DOHH2 (cell line): Measurements from ENCODE around the gene SPEM2.

Source experiments
- H3F3A ChIP-seq: fragments of 200-600 bp; sonication (generic), shearing (Covaris generic); 2 replicates; pipeline ENCODE4 v1.6.0; 2016; ENCODE audit warnings: antibody characterized with exemption, mild to moderate bottlenecking; ENCODE audit not compliant: control insufficient read depth, insufficient read depth
- H3K27ac ChIP-seq: fragments of 200-600 bp; sonication (generic); 2 replicates; pipeline ENCODE4 v1.5.1; 2014; ENCODE audit warnings: low read depth, mild to moderate bottlenecking, low read length, moderate library complexity
- H3K27me3 ChIP-seq: fragments of 200-600 bp; sonication (generic); 2 replicates; pipeline ENCODE4 v1.6.1; 2014; ENCODE audit warnings: mild to moderate bottlenecking, low read length, mixed read lengths; ENCODE audit not compliant: control insufficient read depth
- H3K36me3 ChIP-seq: fragments of 200-600 bp; sonication (generic); 2 replicates; pipeline ENCODE4 v1.6.1; 2014; ENCODE audit warnings: mild to moderate bottlenecking, low read length, moderate library complexity, mixed read lengths; ENCODE audit not compliant: control insufficient read depth
- H3K4me1 ChIP-seq: fragments of 200-600 bp; sonication (generic); 2 replicates; pipeline ENCODE4 v1.6.1; 2014; ENCODE audit warnings: mild to moderate bottlenecking, low read length, mixed read lengths; ENCODE audit not compliant: control insufficient read depth
- H3K4me2 ChIP-seq: fragments of 200-600 bp; sonication (generic); 2 replicates; pipeline ENCODE4 v1.6.0; 2014; ENCODE audit warnings: mild to moderate bottlenecking, low read length, moderate library complexity
- H3K4me3 ChIP-seq: fragments of 200-600 bp; sonication (generic); 2 replicates; pipeline ENCODE4 v1.5.1; 2014; ENCODE audit warnings: mild to moderate bottlenecking, low read length, mixed read lengths
- H3K79me2 ChIP-seq: fragments of 200-600 bp; sonication (generic); 2 replicates; pipeline ENCODE4 v1.6.1; 2014; ENCODE audit warnings: mild to moderate bottlenecking, low read length, mixed read lengths; ENCODE audit not compliant: control insufficient read depth
- H3K9me2 ChIP-seq: fragments of 200-600 bp; sonication (generic); replicated peaks from 2 replicates; pipeline ENCODE4 v1.6.1; 2014; ENCODE audit warnings: mild to moderate bottlenecking, low read length, mixed read lengths; ENCODE audit not compliant: control insufficient read depth
- H3K9me3 ChIP-seq: fragments of 200-600 bp; sonication (generic); 2 replicates; pipeline ENCODE4 v1.6.1; 2014; ENCODE audit warnings: antibody characterized with exemption, low read length, mixed read lengths; ENCODE audit not compliant: control insufficient read depth, insufficient read depth
- H4K20me1 ChIP-seq: fragments of 200-600 bp; sonication (generic); 2 replicates; pipeline ENCODE4 v1.6.0; 2014; ENCODE audit warnings: low read depth, mild to moderate bottlenecking, antibody characterized with exemption, low read length, moderate library complexity; ENCODE audit not compliant: control insufficient read depth, insufficient read depth
- CTCF ChIP-seq: fragments of 200-600 bp; sonication (generic); IDR thresholded peaks from one replicate; pipeline ENCODE4 v1.5.1; 2014; ENCODE audit warnings: antibody characterized with exemption, mild to moderate bottlenecking, low read depth, low read length; ENCODE audit not compliant: poor library complexity, severe bottlenecking
- EZH2phosphoT487 ChIP-seq: fragments of 200-600 bp; sonication (generic); IDR thresholded peaks from 2 replicates; pipeline ENCODE4 v1.6.1; 2017; ENCODE audit warnings: borderline replicate concordance, mild to moderate bottlenecking, antibody characterized with exemption, low read length, moderate library complexity, mixed read lengths

The SPEM2 gene

DNA sequence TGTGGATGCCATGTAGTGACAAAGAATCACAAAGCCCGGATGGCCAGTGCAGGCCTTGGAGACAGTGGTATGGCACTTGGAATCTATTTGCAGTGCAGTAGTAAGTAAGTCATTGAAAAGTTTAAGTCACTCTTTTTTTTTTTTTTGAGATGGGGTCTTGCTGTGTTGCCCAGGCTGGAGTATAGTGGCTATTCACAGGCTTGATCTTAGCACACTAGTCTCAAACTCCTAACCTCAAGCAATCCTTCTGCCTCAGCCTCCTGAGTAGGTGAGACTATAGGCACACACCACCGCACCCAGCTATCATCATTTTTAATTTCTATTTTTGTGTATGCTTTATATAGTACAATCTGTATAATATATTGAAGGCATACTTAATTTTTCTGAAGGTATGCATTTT is 26.8 kb upstream of the SPEM2 start:
- Histone ChIP-seq H3K9me2 (no peaks in the 10 kb centered on the region), H4K20me1 (no peaks in the 10 kb centered on the region), H3K4me3 (no peak overlapping the region), H3K79me2 (peaks cover 12% of the 10 kb centered on the region), H3K4me1 (peaks cover 16% of the 10 kb centered on the region), H3K27ac (no peak overlapping the region), H3K9me3 (no peaks in the 10 kb centered on the region), H3K27me3 (no peaks in the 10 kb centered on the region), H3K36me3 (peaks cover 4% of the 10 kb centered on the region; the same call in 1 of the 2 replicates), H3K4me2 (no peak overlapping the region), H3F3A (peaks cover 5% of the 10 kb centered on the region; the same call in 1 of the 2 replicates)
- TF ChIP-seq CTCF = no peak
- TF ChIP-seq EZH2phosphoT487 = no peak

DNA sequence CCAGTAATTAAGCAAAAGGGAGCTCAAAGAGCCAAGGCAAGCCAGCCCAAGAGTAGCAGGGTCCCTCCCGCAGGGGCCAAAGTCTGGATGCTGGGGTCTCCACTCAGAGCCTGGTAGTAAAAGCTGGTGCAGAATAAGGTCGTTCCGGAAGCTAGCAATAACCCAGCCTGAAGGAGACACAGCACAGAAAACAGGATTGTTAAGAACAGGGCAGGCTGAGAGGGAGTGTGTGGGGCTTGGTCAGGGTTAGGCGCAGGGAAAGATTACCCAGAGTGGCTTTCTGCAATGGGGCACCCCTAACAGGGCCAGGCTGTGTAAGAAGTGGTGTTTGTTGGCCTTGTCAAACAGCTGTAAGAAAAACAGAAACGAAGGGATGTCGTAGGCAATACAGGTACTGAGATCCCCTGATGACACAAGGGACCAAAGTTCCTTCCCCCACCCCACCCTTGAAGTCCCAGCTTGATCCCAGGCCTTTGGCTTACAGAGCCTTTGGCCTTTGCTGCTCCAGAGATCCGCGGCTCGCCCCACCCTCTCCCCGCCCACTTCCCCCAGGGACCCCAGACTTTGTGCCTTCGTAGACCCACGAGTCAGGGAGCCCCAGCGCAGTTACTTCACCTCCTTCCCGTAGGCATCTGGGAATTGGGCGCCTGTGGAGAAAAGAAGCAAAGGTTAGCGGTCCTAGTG is 22.2 kb upstream of the SPEM2 start:
- H3K4me1 ChIP-seq = peaks cover 11% of the 10 kb centered on the region
- H3K27ac ChIP-seq = no peak overlapping the region
- H3F3A ChIP-seq = peaks cover 5% of the 10 kb centered on the region; the same call in 1 of the 2 replicates
- TF ChIP-seq EZH2phosphoT487 (no peak), CTCF (no peak)
- H3K4me2 ChIP-seq = peak overlapping the region; percentile 89
- no peaks in the 10 kb centered on the region for H4K20me1 ChIP-seq
- H3K36me3 ChIP-seq = peaks cover 4% of the 10 kb centered on the region; the same call in 1 of the 2 replicates
- peaks cover 9% of the 10 kb centered on the region for H3K79me2 ChIP-seq
- no peaks in the 10 kb centered on the region for H3K9me2 ChIP-seq
- H3K4me3 ChIP-seq = peak overlapping the region; percentile 73
- H3K27me3 ChIP-seq = no peaks in the 10 kb centered on the region
- H3K9me3 ChIP-seq = no peaks in the 10 kb centered on the region

DNA sequence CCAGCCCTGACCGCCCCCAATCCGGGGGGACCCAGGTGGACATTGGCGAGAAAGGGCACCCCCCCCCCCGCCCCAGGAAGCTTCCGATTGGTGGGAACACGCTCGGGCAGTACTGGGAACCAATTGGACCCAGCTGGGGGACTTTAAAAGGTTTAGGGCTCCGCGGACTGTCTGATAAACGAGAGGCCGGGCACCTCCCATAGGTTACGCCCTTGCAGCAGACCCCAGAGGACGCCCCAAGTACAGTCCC is 21.8 kb upstream of the SPEM2 start:
- H3F3A ChIP-seq = peaks cover 5% of the 10 kb centered on the region; the same call in 1 of the 2 replicates
- H3K79me2 ChIP-seq = peaks cover 9% of the 10 kb centered on the region
- H3K27ac ChIP-seq = no peak overlapping the region
- H3K27me3 ChIP-seq = no peaks in the 10 kb centered on the region
- H3K9me3 ChIP-seq = no peaks in the 10 kb centered on the region
- no peaks in the 10 kb centered on the region for H3K9me2 ChIP-seq
- H4K20me1 ChIP-seq = no peaks in the 10 kb centered on the region
- H3K36me3 ChIP-seq = peaks cover 4% of the 10 kb centered on the region; the same call in 1 of the 2 replicates
- H3K4me3 ChIP-seq = peak overlapping the region; percentile 73
- TF ChIP-seq EZH2phosphoT487 (no peak), CTCF (no peak)
- peaks cover 11% of the 10 kb centered on the region for H3K4me1 ChIP-seq
- H3K4me2 ChIP-seq = peak overlapping the region; percentile 89
